T-helper 17 cell (primary cell): ENCODE measurements around the gene PITPNC1. TPM values are rescaled to one million over a fixed set of nuclear protein-coding genes. Genes with fewer than 3 reads are reported as not detected.
A peak's percentile ranks its signal among the peaks of the same experiment; 100 is the strongest.

ENCODE experiments used
- ATAC-seq: fragments of 150-1000 bp; cut with Tn5 transposase; 2 replicates; pipeline ENCODE4 v1.10.0; 2021; ENCODE audit warnings: mild to moderate bottlenecking, moderate library complexity
- DNase-seq, 3 donors: peaks; one replicate each; pipeline versions ENCODE4 v3.0.0 to v3.0.0-alpha.2; 2020 to 2021
- H3K9me3 ChIP-seq: one replicate; pipeline ENCODE4 v1.7.0; 2013; ENCODE audit warnings: low read length, mild to moderate bottlenecking; ENCODE audit not compliant: control insufficient read depth, poor library complexity, severe bottlenecking
- H3K27ac Mint-ChIP-seq: one replicate; pipeline ENCODE4 v1.8.0; 2022; ENCODE audit warnings: mild to moderate bottlenecking, moderate library complexity, mixed read lengths
- H3K27me3 Mint-ChIP-seq: one replicate; pipeline ENCODE4 v1.8.0; 2022; ENCODE audit warnings: mixed read lengths
- H3K36me3 Mint-ChIP-seq: one replicate; pipeline ENCODE4 v1.8.0; 2022; ENCODE audit warnings: low read depth, mixed read lengths
- H3K4me1 Mint-ChIP-seq: one replicate; pipeline ENCODE4 v1.8.0; 2022; ENCODE audit warnings: mild to moderate bottlenecking, mixed read lengths
- H3K4me3 Mint-ChIP-seq: one replicate; pipeline ENCODE4 v1.8.0; 2022; ENCODE audit warnings: mild to moderate bottlenecking, moderate library complexity, mixed read lengths
- total RNA-seq, 4 donors: library from RNA in 2 of 4; stranded (reverse) in 2 of 4; gene quantifications; one replicate each; pipeline ENCODE4 v1.2.3 and lab custom pipeline; 2022 to 2026

Gene PITPNC1
- total RNA-seq, 2 donors from 2014 or later: 72.9 to 82.0 TPM

DNA sequence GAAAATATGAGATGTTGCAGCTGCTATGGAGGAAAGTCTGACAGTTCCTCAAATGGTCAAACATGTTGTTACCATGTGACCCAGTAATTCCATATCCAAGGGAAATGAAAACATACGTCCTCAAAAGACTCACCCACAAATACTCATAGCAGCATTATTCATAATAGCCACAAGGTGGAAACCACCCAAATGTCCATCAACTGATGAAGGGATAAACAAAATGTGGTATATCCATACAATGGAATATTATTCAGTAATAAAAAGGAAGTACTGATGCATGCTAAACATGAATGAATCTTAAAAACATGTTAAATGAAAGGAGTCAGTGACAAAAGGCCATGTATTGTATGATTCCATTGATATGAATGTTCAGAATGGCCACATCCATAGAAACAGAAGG lies 140.2 kb downstream of the PITPNC1 start:
- Mint-ChIP-seq H3K4me1 (peaks cover 34% of the 10 kb centered on the region), H3K4me3 (no peak overlapping the region), H3K27me3 (no peaks in the 10 kb centered on the region), H3K27ac (no peak overlapping the region), H3K36me3 (no peaks in the 10 kb centered on the region)
- ATAC-seq: no peak
- DNase-seq: no peak
- H3K9me3 ChIP-seq: no peaks in the 10 kb centered on the region

DNA sequence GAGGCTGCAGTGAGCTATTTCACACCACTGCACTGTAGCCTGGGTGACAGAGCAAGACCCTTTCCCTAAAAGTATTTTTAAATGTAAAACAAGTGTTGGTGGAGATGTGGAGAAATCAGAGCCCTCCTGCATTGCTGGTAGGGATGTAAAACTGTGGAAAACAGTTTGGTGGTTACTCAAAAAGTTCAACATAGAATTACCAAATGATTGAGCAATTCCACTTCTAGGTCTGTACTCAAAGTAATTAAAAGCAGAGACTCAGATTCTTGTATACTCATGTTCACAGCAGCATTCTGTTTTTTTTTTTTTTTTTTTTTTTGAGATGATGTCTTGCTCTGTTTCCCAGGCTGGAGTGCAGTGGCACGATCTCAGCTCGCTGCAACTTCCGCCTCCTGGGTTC lies 141.8 kb downstream of the PITPNC1 start:
- peak overlapping the region; percentile 61 for H3K27ac Mint-ChIP-seq
- H3K27me3 Mint-ChIP-seq: no peaks in the 10 kb centered on the region
- ATAC-seq: no peak
- H3K36me3 Mint-ChIP-seq: no peaks in the 10 kb centered on the region
- H3K9me3 ChIP-seq: no peaks in the 10 kb centered on the region
- no peak for DNase-seq
- H3K4me1 Mint-ChIP-seq: peaks cover 34% of the 10 kb centered on the region
- no peak overlapping the region for H3K4me3 Mint-ChIP-seq

DNA sequence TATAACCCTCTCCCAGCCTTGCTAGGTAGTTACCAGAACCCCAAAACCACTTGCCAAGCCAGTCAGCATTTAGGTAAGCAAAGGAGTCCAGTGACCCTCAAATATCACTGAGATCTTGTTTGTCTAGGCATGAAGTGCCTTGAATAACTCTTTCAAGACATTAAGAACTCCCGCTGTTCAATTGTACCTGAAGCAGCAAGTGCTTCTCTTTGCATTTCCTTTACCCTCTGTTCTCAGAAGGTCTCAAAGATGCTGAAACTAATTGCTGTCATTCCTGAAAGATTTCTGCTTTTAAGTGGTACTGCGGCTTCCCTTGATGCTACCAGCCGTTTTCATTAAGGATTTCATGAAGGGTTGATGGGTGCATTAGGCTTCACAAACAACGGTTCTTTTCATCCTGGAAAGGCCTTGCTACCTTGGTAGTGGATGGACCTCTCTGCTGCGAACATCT lies 142.7 kb downstream of the PITPNC1 start:
- Mint-ChIP-seq H3K4me1 (peaks cover 34% of the 10 kb centered on the region), H3K36me3 (no peaks in the 10 kb centered on the region), H3K27ac (peak overlapping the region; percentile 61), H3K27me3 (no peaks in the 10 kb centered on the region), H3K4me3 (peak overlapping the region; percentile 43)
- H3K9me3 ChIP-seq: no peaks in the 10 kb centered on the region
- ATAC-seq (no peak), DNase-seq (no peak)

DNA sequence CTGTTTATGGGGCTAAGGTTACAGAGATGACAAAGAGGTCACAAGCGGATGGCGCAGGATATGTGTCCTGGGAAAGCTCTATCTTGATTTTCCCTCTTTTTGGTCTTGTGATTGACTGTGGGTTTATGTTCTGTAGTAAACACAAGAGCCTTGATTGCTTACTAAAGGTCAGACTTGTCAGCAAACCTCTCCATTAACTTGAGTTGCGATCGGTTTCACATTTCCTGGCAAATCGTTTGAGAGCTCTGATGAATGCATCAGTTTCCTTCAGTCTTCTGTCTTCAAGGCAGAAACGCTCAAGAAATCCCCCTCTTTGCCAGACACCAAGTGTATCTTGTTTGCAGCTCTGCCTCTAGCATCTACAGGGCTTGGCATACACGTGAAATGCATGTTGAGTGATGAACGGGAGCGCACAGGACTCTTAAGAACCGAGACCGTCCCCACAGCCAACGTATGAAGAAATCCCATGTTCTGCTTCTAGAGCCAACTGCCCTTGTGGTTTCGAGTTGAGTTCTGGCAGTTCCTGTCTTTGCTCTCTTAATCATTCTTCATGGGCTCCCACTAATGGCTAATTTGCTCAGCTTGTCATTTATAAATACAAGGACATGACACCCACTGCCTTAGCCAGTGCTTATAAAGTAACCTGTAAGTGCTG lies 143.3 kb downstream of the PITPNC1 start:
- DNase-seq (no peak), ATAC-seq (no peak)
- Mint-ChIP-seq H3K4me1 (peaks cover 30% of the 10 kb centered on the region), H3K27me3 (no peaks in the 10 kb centered on the region), H3K27ac (peak overlapping the region; percentile 4), H3K36me3 (no peaks in the 10 kb centered on the region), H3K4me3 (peak overlapping the region; percentile 43)
- no peaks in the 10 kb centered on the region for H3K9me3 ChIP-seq

DNA sequence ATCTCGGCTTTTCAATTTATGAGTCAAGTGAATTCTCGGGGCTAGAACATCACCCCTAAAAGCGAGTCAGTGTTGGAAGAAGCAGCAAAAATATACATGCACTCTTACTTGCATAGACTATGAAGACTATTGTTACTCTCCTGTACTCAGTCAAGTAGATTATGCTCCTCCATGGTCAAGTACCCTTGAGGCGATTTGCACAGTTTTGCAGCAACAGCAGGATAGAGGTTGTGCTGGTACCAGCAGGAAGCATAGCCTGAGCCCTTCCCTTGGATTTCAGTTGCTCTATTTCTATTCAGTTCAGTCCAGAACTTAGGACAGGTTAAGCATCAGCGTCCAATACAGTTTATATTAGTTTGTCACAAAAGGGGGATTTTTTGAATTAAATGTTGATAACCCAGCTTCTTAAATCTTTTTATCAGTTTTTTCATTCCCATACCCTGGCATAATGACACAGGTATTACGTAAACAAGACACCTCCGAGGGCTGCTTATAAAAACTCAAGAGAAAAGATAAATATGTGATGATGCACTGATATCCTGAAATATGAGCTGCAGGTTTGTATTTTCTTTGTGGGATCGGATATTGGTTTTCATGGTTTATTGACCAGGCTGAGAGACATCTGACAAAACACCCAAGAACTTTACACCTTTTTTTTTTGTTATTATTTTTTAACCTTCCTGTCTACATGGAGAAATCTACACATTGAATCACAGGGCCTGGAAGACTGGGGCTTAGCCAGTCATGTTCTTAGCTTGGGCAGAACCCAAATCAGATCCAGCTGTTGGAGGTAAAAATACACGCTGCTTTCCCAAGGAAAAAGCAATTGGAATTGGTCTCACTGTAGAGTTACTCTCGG lies 144.1 kb downstream of the PITPNC1 start:
- peaks cover 31% of the 10 kb centered on the region for H3K4me1 Mint-ChIP-seq
- no peak overlapping the region for H3K4me3 Mint-ChIP-seq

DNA sequence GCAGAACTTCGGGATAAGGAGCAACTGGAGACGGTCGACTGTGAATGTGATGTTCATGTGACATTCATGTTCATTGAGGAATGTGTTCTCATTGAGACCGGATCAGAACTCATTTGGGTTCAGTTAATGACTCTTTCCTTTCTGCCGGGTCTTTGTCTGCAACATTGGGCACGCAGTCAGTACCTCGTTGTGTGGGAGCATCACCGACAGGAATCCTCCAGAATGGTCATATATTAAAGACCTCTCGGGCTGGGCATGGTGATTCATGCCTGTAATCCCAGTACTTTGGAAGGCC lies 144.6 kb downstream of the PITPNC1 start:
- ATAC-seq (no peak), DNase-seq (no peak)
- no peak overlapping the region for H3K27ac Mint-ChIP-seq
- no peaks in the 10 kb centered on the region for H3K36me3 Mint-ChIP-seq
- no peaks in the 10 kb centered on the region for H3K27me3 Mint-ChIP-seq
- no peaks in the 10 kb centered on the region for H3K9me3 ChIP-seq
- no peak overlapping the region for H3K4me3 Mint-ChIP-seq
- peaks cover 31% of the 10 kb centered on the region for H3K4me1 Mint-ChIP-seq

More for the DNA sequence above, 144.1 kb downstream of the PITPNC1 start:
- Mint-ChIP-seq H3K27ac (peak overlapping the region; percentile 4), H3K27me3 (no peaks in the 10 kb centered on the region), H3K36me3 (no peaks in the 10 kb centered on the region)
- DNase-seq (no peak), ATAC-seq (no peak)
- H3K9me3 ChIP-seq: no peaks in the 10 kb centered on the region

DNA sequence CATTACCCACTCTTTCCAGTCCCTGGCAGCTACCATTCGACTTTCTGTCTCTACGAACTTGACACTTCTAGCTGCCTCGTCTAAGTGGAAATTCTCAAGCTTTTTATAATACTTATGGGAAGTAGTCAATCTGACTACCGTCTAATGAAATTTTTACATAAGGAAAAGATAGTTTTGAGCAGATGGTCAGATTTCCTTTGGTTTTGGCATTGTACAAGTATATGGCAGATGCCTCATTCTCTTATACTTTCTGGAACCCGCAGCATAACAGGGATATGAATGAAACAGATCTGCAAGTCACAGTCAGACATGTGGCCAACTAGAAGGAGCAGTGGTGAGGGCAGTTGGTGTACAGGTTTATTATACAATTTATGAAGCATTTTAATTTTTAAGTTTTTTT lies 146.0 kb downstream of the PITPNC1 start:
- H3K4me1 Mint-ChIP-seq: peaks cover 33% of the 10 kb centered on the region
- H3K9me3 ChIP-seq: no peaks in the 10 kb centered on the region
- H3K27ac Mint-ChIP-seq: no peak overlapping the region
- DNase-seq (no peak), ATAC-seq (no peak)
- H3K4me3 Mint-ChIP-seq: no peak overlapping the region
- H3K27me3 Mint-ChIP-seq: no peaks in the 10 kb centered on the region
- H3K36me3 Mint-ChIP-seq: no peaks in the 10 kb centered on the region

DNA sequence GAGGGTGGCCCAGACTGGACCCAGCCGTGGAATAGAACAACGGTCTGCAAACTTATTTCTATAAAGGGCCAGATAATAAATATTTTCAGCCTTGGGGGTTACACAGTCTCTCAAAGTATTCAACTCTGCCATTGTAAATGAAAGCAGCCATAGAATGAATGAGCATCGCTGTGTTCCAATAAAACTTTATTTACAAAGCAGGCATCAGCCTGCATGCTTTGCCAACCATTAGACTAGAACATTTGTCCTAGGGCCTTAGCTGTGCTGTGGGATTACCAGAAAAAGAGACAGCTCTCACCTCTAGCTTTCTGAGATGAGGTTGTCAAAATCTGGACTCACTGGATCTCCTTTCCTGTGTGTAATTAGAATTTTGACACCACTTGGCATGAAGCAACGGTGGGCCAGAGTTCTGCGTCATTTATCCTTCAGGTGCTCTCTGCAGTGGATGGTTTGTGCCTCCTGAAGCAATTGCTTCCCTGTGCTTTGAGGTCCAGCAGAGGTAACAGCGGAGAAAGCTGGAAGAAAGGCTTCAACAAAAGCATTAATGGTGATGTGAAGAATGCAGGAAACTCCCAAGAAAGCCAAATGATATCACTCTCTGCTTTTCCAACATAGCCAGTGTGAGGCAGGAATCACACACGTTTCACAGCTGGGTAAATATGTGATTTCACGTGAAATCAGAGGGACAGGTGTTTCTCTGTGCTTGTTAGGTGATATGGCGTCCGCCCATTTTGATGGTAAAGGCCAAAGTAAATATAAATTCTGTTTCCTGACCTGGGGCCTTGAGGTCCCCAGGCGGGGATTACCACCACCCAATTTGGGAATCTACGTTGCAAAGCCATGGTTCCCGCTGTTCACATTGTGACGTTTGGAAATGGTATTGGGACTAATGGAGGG lies 148.4 kb downstream of the PITPNC1 start:
- no peaks in the 10 kb centered on the region for H3K9me3 ChIP-seq
- ATAC-seq (no peak), DNase-seq (no peak)
- H3K27me3 Mint-ChIP-seq: no peaks in the 10 kb centered on the region
- no peak overlapping the region for H3K4me3 Mint-ChIP-seq
- H3K4me1 Mint-ChIP-seq: peaks cover 19% of the 10 kb centered on the region
- peak overlapping the region; percentile 37 for H3K27ac Mint-ChIP-seq
- no peaks in the 10 kb centered on the region for H3K36me3 Mint-ChIP-seq

DNA sequence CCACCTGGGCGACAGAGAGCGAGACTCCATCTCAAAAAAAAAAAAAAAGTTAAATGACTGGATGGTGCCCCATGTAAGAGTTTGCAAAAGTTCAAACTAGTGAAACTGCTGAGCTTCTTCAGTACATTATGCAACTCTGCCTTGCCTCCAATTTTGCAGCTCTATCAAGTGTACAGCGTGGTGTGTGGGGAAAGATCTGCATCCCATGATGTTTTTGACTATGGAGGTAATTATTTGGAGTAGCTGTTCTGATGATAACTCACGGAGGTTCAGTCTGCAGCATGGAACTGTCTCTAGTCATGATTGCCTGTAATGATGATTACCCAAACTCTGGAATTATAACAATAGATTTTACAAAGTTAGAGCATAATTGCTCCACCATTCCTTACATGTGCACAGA lies 149.6 kb downstream of the PITPNC1 start:
- Mint-ChIP-seq H3K4me1 (peaks cover 18% of the 10 kb centered on the region), H3K27ac (peak overlapping the region; percentile 37)

DNA sequence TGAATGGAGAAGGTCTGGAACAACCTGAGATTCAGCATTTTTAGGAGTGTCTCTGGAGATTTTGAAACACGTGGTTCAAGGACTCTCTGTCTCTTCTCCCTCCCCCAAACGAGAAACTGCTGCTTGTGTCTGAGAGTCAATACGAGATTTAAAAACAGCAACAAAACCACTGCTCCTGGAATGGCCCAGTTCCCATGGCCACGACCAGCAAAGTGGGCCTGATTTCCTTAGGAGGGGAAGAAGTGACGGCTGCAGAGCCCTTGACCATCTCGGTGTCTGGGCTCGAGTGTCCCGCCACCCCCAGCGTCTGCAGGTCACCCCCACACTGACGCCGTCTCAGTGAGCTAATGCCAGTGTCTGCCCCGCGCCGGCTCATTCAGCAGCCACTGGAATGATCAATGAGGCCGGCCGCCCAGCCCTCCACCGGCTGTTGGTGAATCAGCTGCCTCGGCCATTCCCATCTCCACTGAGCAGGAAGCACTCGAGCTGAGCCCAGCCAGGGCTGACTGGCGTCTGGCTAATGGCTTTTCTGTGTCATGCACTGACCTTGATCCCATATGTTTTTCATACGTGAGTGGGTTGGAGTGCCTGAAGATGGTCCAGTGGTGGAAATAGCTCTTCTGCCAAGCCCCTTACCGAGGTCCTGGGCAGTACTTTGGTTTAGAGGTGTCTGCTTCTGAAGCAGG lies 151.8 kb downstream of the PITPNC1 start:
- Mint-ChIP-seq H3K4me3 (no peak overlapping the region), H3K27me3 (no peaks in the 10 kb centered on the region), H3K4me1 (peaks cover 14% of the 10 kb centered on the region), H3K36me3 (peaks cover 2% of the 10 kb centered on the region), H3K27ac (no peak overlapping the region)
- DNase-seq (no peak), ATAC-seq (no peak)
- no peaks in the 10 kb centered on the region for H3K9me3 ChIP-seq

More for the DNA sequence above, 149.6 kb downstream of the PITPNC1 start:
- no peaks in the 10 kb centered on the region for H3K27me3 Mint-ChIP-seq
- ATAC-seq (no peak), DNase-seq (no peak)
- H3K9me3 ChIP-seq: no peaks in the 10 kb centered on the region
- H3K4me3 Mint-ChIP-seq: no peak overlapping the region
- H3K36me3 Mint-ChIP-seq: no peaks in the 10 kb centered on the region

DNA sequence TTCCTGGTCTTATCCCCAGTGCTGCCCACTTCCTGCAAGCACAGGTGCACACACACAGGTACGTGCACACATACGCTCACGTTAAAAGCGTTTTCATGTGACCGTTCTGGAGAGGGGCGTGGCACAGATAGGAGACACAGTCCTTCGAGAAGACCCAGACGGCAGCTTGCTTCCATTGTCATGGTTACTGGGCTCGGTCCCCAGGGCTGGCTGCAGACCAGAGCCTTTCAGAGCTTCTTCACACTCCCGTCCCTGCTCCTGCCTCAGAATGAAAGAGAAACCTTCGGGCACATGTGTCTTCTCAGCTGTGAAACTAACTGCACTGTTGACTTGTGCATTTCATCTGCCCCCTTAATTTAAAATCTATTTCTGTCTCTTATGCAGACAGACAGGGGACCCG lies 154.2 kb downstream of the PITPNC1 start:
- Mint-ChIP-seq H3K4me1 (peaks cover 15% of the 10 kb centered on the region), H3K27me3 (no peaks in the 10 kb centered on the region), H3K36me3 (peaks cover 2% of the 10 kb centered on the region), H3K27ac (peak overlapping the region; percentile 47), H3K4me3 (no peak overlapping the region)
- ATAC-seq (no peak), DNase-seq (no peak)
- no peaks in the 10 kb centered on the region for H3K9me3 ChIP-seq

DNA sequence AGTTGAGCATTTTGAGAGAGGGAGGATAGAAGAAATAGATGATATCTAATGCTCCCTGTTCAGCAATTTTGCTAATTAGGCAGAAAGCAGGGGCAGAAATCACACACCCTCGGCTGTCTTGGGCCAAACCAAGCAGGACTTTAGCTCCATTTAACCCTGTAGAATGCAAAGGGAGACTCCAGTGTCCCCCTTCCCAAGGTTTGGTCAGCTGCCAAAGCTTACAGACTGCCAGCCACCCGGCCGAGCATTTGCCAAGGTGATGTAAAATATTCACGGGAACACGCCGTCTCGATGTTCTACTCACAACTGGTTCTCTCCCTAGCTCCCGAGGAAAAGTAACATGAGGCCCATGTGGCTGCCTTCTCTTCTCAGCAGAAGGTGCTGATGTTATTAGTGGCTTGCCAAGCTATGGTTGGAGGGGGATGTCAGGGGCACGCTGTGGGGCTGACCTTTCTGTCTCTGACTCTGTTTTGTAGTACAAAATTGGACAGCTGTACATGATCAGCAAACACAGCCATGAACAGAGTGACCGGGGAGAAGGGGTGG lies 155.3 kb downstream of the PITPNC1 start:
- no peaks in the 10 kb centered on the region for H3K27me3 Mint-ChIP-seq
- H3K9me3 ChIP-seq: no peaks in the 10 kb centered on the region
- H3K4me1 Mint-ChIP-seq: peaks cover 14% of the 10 kb centered on the region
- no peak overlapping the region for H3K27ac Mint-ChIP-seq
- ATAC-seq (no peak), DNase-seq (no peak)
- H3K4me3 Mint-ChIP-seq: no peak overlapping the region
- H3K36me3 Mint-ChIP-seq: peaks cover 2% of the 10 kb centered on the region
